A673 (cell line): Measurements from ENCODE around the gene TMEM213.

Experiments
- EZH2 ChIP-seq: fragments of 200-600 bp; sonication (generic); IDR thresholded peaks from 2 replicates; pipeline ENCODE4 v1.6.1; 2017; ENCODE audit warnings: borderline replicate concordance, low read depth, mild to moderate bottlenecking, mixed read lengths, antibody characterized with exemption, low read length; ENCODE audit not compliant: poor library complexity, severe bottlenecking
- TF ChIP-seq, protein P1 (sequence below): fragments of 300-800, 200-600 bp; sonication (generic); conservative IDR thresholded peaks from 2 replicates; pipeline ENCODE4 v1.5.1; 2017; ENCODE audit warnings: low read depth, mild to moderate bottlenecking, antibody characterized with exemption, low read length, moderate library complexity, mixed read lengths

- TF ChIP-seq, protein P1, sequence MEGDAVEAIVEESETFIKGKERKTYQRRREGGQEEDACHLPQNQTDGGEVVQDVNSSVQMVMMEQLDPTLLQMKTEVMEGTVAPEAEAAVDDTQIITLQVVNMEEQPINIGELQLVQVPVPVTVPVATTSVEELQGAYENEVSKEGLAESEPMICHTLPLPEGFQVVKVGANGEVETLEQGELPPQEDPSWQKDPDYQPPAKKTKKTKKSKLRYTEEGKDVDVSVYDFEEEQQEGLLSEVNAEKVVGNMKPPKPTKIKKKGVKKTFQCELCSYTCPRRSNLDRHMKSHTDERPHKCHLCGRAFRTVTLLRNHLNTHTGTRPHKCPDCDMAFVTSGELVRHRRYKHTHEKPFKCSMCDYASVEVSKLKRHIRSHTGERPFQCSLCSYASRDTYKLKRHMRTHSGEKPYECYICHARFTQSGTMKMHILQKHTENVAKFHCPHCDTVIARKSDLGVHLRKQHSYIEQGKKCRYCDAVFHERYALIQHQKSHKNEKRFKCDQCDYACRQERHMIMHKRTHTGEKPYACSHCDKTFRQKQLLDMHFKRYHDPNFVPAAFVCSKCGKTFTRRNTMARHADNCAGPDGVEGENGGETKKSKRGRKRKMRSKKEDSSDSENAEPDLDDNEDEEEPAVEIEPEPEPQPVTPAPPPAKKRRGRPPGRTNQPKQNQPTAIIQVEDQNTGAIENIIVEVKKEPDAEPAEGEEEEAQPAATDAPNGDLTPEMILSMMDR: no peak
- TF ChIP-seq EZH2: no peak
Measured at GRCh38 chr7:138785587-138786437, 12.0 kb upstream of the TMEM213 start.
